Thyroid gland (tissue), 4 donors: ENCODE results near the gene NTN3. TPM values are rescaled to one million over a fixed set of nuclear protein-coding genes. Genes with fewer than 3 reads are reported as not detected.

Experiments
- DNase-seq, 2 donors: peaks; one replicate each; pipeline ENCODE4 v3.0.0-alpha.2; 2019
- H3K27ac ChIP-seq, 3 donors: fragments of 200-600 bp; sonication (generic); 1 replicate in 2 of 3; 2 replicates in 1 of 3; pipeline ENCODE4 v1.5.1; 2016 to 2019; ENCODE audit warnings: mild to moderate bottlenecking in 1 of 3, moderate library complexity in 1 of 3
- H3K27me3 ChIP-seq: fragments of 200-600 bp; sonication (generic); one replicate; pipeline ENCODE4 v1.5.1; 2019
- H3K36me3 ChIP-seq, 2 donors: fragments of 200-600 bp; sonication (generic); one replicate each; pipeline ENCODE4 v1.5.1; 2016 to 2019
- H3K4me1 ChIP-seq, 2 donors: fragments of 200-600 bp; sonication (generic); one replicate each; pipeline ENCODE4 v1.5.1; 2017 to 2019
- H3K4me3 ChIP-seq, 3 donors: fragments of 200-600 bp; sonication (generic); replicated peaks in 1 of 3; 1 replicate in 2 of 3; 2 replicates in 1 of 3; pipeline ENCODE4 v1.5.1; 2016; ENCODE audit warnings: mild to moderate bottlenecking in 1 of 3
- H3K9me3 ChIP-seq: fragments of 200-600 bp; sonication (generic); one replicate; pipeline ENCODE4 v1.5.1; 2017
- CTCF ChIP-seq, 6 experiments: fragments of 200-600 bp in 3 of 6; fragments of 450-650 bp in 3 of 6; sonication (generic) in 3 of 6; IDR thresholded peaks; one replicate each; pipeline ENCODE4 v1.5.1; 2016 to 2019; ENCODE audit warnings: antibody characterized with exemption in 6 of 6, mild to moderate bottlenecking in 2 of 6, inconsistent platforms in 1 of 6, moderate library complexity in 1 of 6
- POLR2A ChIP-seq, 2 donors: fragments of 450-650 bp; IDR thresholded peaks; one replicate each; pipeline ENCODE4 v1.6.1; 2017; ENCODE audit warnings: antibody characterized with exemption in 2 of 2, mild to moderate bottlenecking in 2 of 2, moderate library complexity in 1 of 2
- WGBS, 2 donors: methylation state at CpG; one replicate each; pipeline ENCODE4 v1.1.5; 2017; 5-methylcytosine and 5-hydroxymethylcytosine counted together
- intact Hi-C: fragments of 100-400 bp; cut with DNase I; formaldehyde crosslinking; loops from one replicate; pipeline ENCODE4 v1.15.1; 2023
- total RNA-seq, 4 donors: library from RNA; depleted of rRNA; stranded (reverse); fragments of >200 nt; gene quantifications; one replicate each; pipeline ENCODE4 v1.2.3, GENCODE V29; 2016

The NTN3 gene
- total RNA-seq, 4 donors from 2014 or later = 0.13 to 0.63 (median 0.56) TPM; not detected in 1

- no peaks in the 10 kb centered on the region for H3K36me3 ChIP-seq
- 3% methylated on average over 4 to 10 of the region's 80 CpGs for WGBS, 2 donors
- no peaks in the 10 kb centered on the region for H3K27me3 ChIP-seq
- peak in 1 of 2 donors; percentile 33 for TF ChIP-seq POLR2A (IDR thresholded peaks at IDR 0.05)
- peak in 3 of 6 experiments; percentile 3 to 12 (median 6) for TF ChIP-seq CTCF (IDR thresholded peaks at IDR 0.05)
- peaks cover 12 to 42% of the 10 kb centered on the region in 2 donors for H3K4me1 ChIP-seq
- H3K27ac ChIP-seq = no peak overlapping the region
- peak; percentile 71 to 72 for DNase-seq
- H3K9me3 ChIP-seq = no peaks in the 10 kb centered on the region
- H3K4me3 ChIP-seq = peak overlapping the region; percentile 11 to 44 (median 19)
- intact Hi-C loops = no loop called here
Observed at GRCh38 chr16:2467528-2468232, 3.4 kb upstream of the NTN3 start.

- peak in 1 of 2 donors; percentile 19 for DNase-seq
- Histone ChIP-seq H3K9me3 (no peaks in the 10 kb centered on the region), H3K4me1 (peaks cover 12 to 44% of the 10 kb centered on the region in 2 donors), H3K27me3 (no peaks in the 10 kb centered on the region), H3K36me3 (no peaks in the 10 kb centered on the region), H3K27ac (no peak overlapping the region), H3K4me3 (peak overlapping the region in 2 of 3 donors; percentile 19 to 44)
- intact Hi-C loops = no loop called here
- no peak for TF ChIP-seq CTCF (IDR thresholded peaks at IDR 0.05)
- TF ChIP-seq POLR2A (IDR thresholded peaks at IDR 0.05) = no peak
- 3 to 4% methylated on average over 12 to 17 of the region's 38 CpGs for WGBS, 2 donors
Observed at GRCh38 chr16:2468233-2468724, 2.8 kb upstream of the NTN3 start.

GRCh38 chr16:2468725-2469398 is 2.2 kb upstream of the NTN3 start:
- H3K4me1 ChIP-seq = peaks cover 12 to 48% of the 10 kb centered on the region in 2 donors
- no peak for TF ChIP-seq POLR2A (IDR thresholded peaks at IDR 0.05)
- no peak for TF ChIP-seq CTCF (IDR thresholded peaks at IDR 0.05)
- no peak overlapping the region for H3K27ac ChIP-seq
- H3K4me3 ChIP-seq = no peak overlapping the region
- WGBS, 2 donors = 10 to 21% methylated on average over 4 to 8 of the region's 14 CpGs
- H3K36me3 ChIP-seq = no peaks in the 10 kb centered on the region
- H3K27me3 ChIP-seq = no peaks in the 10 kb centered on the region
- peak; percentile 29 to 41 for DNase-seq
- no peaks in the 10 kb centered on the region for H3K9me3 ChIP-seq
- intact Hi-C loops = no loop called here

- DNase-seq = no peak
- Histone ChIP-seq H3K27me3 (no peaks in the 10 kb centered on the region), H3K36me3 (no peaks in the 10 kb centered on the region), H3K9me3 (no peaks in the 10 kb centered on the region), H3K4me1 (peaks cover 18 to 48% of the 10 kb centered on the region in 2 donors), H3K4me3 (no peak overlapping the region), H3K27ac (no peak overlapping the region)
- TF ChIP-seq POLR2A (IDR thresholded peaks at IDR 0.05) (no peak), CTCF (IDR thresholded peaks at IDR 0.05) (no peak)
- intact Hi-C loops = no loop called here
- WGBS, 2 donors = 59 to 61% methylated on average over 15 to 16 of the region's 16 CpGs
Observed at GRCh38 chr16:2469399-2470233, 1.5 kb upstream of the NTN3 start.
